K562 (cell line): Measurements from ENCODE around the gene KCNE1. TPM values are rescaled to one million over a fixed set of nuclear protein-coding genes. Genes with fewer than 3 reads are reported as not detected.

Experiments used
- ATAC-seq: fragments of 200-7000 bp; cut with Tn5 transposase; 3 replicates; pipeline ENCODE4 v1.9.1; 2020; ENCODE audit warnings: moderate library complexity
- BruUV-seq: library from RNA; stranded (reverse); fragments of 400-500 nt; replicated peaks from 2 replicates; lab custom pipeline; 2021; lab: Mats Ljungman, UMichigan
- CTCF ChIA-PET: fragments of 300-600 bp; formaldehyde crosslinking; extraction: SDS; loops from one replicate; lab custom pipeline; 2021; ENCODE audit warnings: low intra/inter-chr PET ratio; lab: Yijun Ruan, JAX
- POLR2A ChIA-PET: fragments of 300-600, 350-650 bp; sonication (Branson Sonifier 250); formaldehyde crosslinking; extraction: SDS; loops from one replicate; lab custom pipeline; 2021; ENCODE audit warnings: antibody characterized with exemption, inconsistent platforms; lab: Yijun Ruan, JAX
- DNase-seq, 4 experiments: peaks; one replicate each; pipeline versions ENCODE4 v3.0.0 to v3.0.0-alpha.2; 2011 to 2018; ENCODE audit warnings: low spot score in 3 of 4, mixed read lengths in 3 of 4; ENCODE audit errors: extremely low read depth in 1 of 4
- FAIRE-seq: peaks from 2 replicates; lab custom pipeline; 2011; peaks lifted over from hg19 to GRCh38; lab: Jason Lieb, UNC
- H2AFZ ChIP-seq: 2 replicates; pipeline ENCODE4 v1.6.0; 2011; ENCODE audit warnings: low read depth, low read length, control low read depth, inconsistent platforms
- H3K27ac ChIP-seq: fragments of 200-600 bp; 3 replicates; pipeline ENCODE4 v1.8.0; 2011; ENCODE audit warnings: low read depth, mild to moderate bottlenecking, control low read depth, inconsistent platforms, low read length, moderate library complexity, mixed read lengths; ENCODE audit errors: extremely low read depth
- H3K27me3 ChIP-seq, 2 experiments: fragments of 300-600 bp in 1 of 2; 2 replicates in 1 of 2; 3 replicates in 1 of 2; pipeline versions ENCODE4 v1.6.0 to v1.8.0; 2011; ENCODE audit warnings: inconsistent platforms in 2 of 2, low read length in 2 of 2, mild to moderate bottlenecking in 1 of 2, mixed read lengths in 1 of 2, moderate library complexity in 1 of 2; ENCODE audit not compliant: control insufficient read depth in 2 of 2, insufficient read depth in 2 of 2
- H3K36me3 ChIP-seq: fragments of 300-600 bp; 3 replicates; pipeline ENCODE4 v1.8.0; 2011; ENCODE audit warnings: mild to moderate bottlenecking, low read length, inconsistent platforms; ENCODE audit not compliant: control insufficient read depth, insufficient read depth
- H3K4me1 ChIP-seq, 2 experiments: fragments of 200-600 bp in 1 of 2; replicated peaks in 1 of 2; 2 replicates in 1 of 2; 3 replicates in 1 of 2; pipeline versions ENCODE4 v1.5.1 to v1.8.0; 2011; ENCODE audit warnings: inconsistent platforms in 2 of 2, low read length in 2 of 2, mild to moderate bottlenecking in 1 of 2, mixed read lengths in 1 of 2, moderate library complexity in 1 of 2; ENCODE audit not compliant: control insufficient read depth in 2 of 2, insufficient read depth in 2 of 2
- H3K4me2 ChIP-seq: 2 replicates; pipeline ENCODE4 v1.6.1; 2011; ENCODE audit warnings: low read length, control low read depth, inconsistent platforms, mixed read lengths; ENCODE audit not compliant: insufficient read depth
- H3K4me3 ChIP-seq: fragments of 200-600 bp; sonication (generic), shearing (Covaris generic); 2 replicates; pipeline ENCODE4 v1.5.1; 2016; ENCODE audit warnings: control low read depth, inconsistent platforms
- H3K79me2 ChIP-seq: fragments of 200-600 bp; 3 replicates; pipeline ENCODE4 v1.8.0; 2011; ENCODE audit warnings: low read length, inconsistent platforms; ENCODE audit not compliant: control insufficient read depth, insufficient read depth
- H3K9ac ChIP-seq, 2 experiments: 2 replicates each; pipeline versions ENCODE4 v1.6.0 to v1.6.1; 2011; ENCODE audit warnings: low read depth in 2 of 2, low read length in 2 of 2, control low read depth in 1 of 2, inconsistent platforms in 1 of 2, mild to moderate bottlenecking in 1 of 2, mixed read lengths in 1 of 2; ENCODE audit not compliant: insufficient read depth in 1 of 2
- H3K9me1 ChIP-seq: one replicate; pipeline ENCODE4 v1.6.0; 2011; ENCODE audit warnings: inconsistent platforms, mild to moderate bottlenecking, low read length, moderate library complexity; ENCODE audit not compliant: control insufficient read depth, insufficient read depth
- H3K9me3 ChIP-seq: replicated peaks from 2 replicates; pipeline ENCODE4 v1.5.1; 2011; ENCODE audit warnings: low read depth, low read length, inconsistent platforms; ENCODE audit not compliant: control insufficient read depth, insufficient read depth
- H4K20me1 ChIP-seq: replicated peaks from 2 replicates; pipeline ENCODE4 v1.6.1; 2011; ENCODE audit warnings: low read length, inconsistent platforms, mixed read lengths; ENCODE audit not compliant: control insufficient read depth, insufficient read depth
- SMC3 ChIP-seq: conservative IDR thresholded peaks from 2 replicates; pipeline ENCODE4 v1.6.1; 2011; ENCODE audit warnings: low read depth, low read length, improper control_type of control experiment; ENCODE audit not compliant: insufficient read depth
- ZNF766 ChIP-seq: fragments of 200-800 bp; sonication (Bioruptor generic); conservative IDR thresholded peaks from 2 replicates; pipeline ENCODE4 v1.6.1; 2016; ENCODE audit warnings: missing genetic modification characterization, missing compliant biosample characterization
- WGBS: fragments of 100-300 bp; shearing (Covaris generic); methylation state at CpG from one replicate; pipeline ENCODE4 v1.1.6; 2016; ENCODE audit warnings: low coverage, mixed read lengths; ENCODE audit not compliant: insufficient coverage; ENCODE audit errors: missing lambda C conversion rate; 5-methylcytosine and 5-hydroxymethylcytosine counted together
- in situ Hi-C: fragments of 300-500 bp; cut with MboI; formaldehyde crosslinking; loops from 4 replicates; pipeline ENCODE4 v1.15.0; 2018; ENCODE audit warnings: inconsistent platforms, mixed read lengths
- intact Hi-C: fragments of 100-400 bp; cut with micrococcal nuclease; formaldehyde crosslinking; loops from 2 replicates; pipeline ENCODE4 v1.14.2; 2022
- polyA plus RNA-seq, 8 experiments: library from polyadenylated mRNA; depleted of rRNA in 4 of 8; stranded (reverse) in 5 of 8; unstranded in 3 of 8; fragments of >200 nt; fragmentation: Nextera tagmentation in 2 of 8; fragmentation: Illumina TruSeq in 1 of 8; extraction: Ambion mirVana in 2 of 8; extraction: Trizol in 1 of 8; gene quantifications; 2 replicates each; pipeline versions ENCODE4 v1.2.1 to v1.2.3, GENCODE V29; 2011 to 2014; ENCODE audit warnings: inconsistent platforms in 1 of 8, missing spikeins in 1 of 8
- total RNA-seq, 7 experiments: library from RNA; depleted of rRNA in 6 of 7; stranded (reverse); fragments of >200 nt in 6 of 7; fragmentation: Illumina TruSeq in 2 of 7; extraction: Trizol in 2 of 7; gene quantifications; 2 replicates each; pipeline versions ENCODE4 v1.2.1 to v1.2.3, GENCODE V29; 2011 to 2021; ENCODE audit warnings: low replicate concordance in 1 of 7
- TF ChIP-seq, protein P1 (sequence below): fragments of 250-450 bp; sonication (Bioruptor Pico); IDR thresholded peaks from 2 replicates; pipeline ENCODE4 v1.9.0; 2021; ENCODE audit warnings: mild to moderate bottlenecking, inconsistent platforms
- TF ChIP-seq, protein P2 (sequence below): fragments of 200-400 bp; formaldehyde crosslinking; IDR thresholded peaks from 2 replicates; pipeline ENCODE4 v1.6.1; 2017; ENCODE audit warnings: mild to moderate bottlenecking, low read depth, low read length, moderate library complexity

The KCNE1 gene
- total and polyA plus RNA-seq, 9 of the 15 experiments (the other 6 are each of a cell fraction or from before 2014, with no cell fraction given) = 0.05 to 0.22 (median 0.11) TPM; not detected in 3

DNA sequence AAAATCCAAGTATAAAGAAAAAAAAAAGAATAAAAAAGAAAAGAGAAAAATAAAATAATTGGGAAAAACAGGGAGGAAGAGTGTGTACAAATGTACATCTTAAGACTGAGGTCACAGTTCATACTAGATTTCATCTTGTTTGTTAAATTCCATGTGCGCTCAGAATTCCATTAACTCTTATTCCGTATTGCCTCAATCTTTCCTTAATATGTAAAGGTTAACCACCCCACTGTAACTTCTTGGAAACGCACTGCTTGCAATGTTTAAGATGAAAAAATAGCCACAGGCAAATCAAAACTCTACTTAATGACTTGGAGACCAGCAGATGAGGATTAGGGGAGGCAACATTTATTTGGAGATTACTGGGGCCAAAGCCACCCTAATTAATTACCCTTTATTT lies 23.9 kb upstream of the KCNE1 start:
- Histone ChIP-seq H3K9me1 (no peaks in the 10 kb centered on the region), H2AFZ (no peak overlapping the region), H3K4me3 (no peak overlapping the region), H3K4me1 (no peaks in the 10 kb centered on the region; a peak in 1 of 5 replicates), H3K4me2 (no peak overlapping the region), H3K27ac (no peak overlapping the region), H3K27me3 (peaks cover 0 to 12% of the 10 kb centered on the region in 2 experiments; a peak in 2 of 5 replicates), H3K79me2 (no peaks in the 10 kb centered on the region), H3K36me3 (no peaks in the 10 kb centered on the region), H4K20me1 (no peaks in the 10 kb centered on the region), H3K9ac (no peak overlapping the region), H3K9me3 (no peaks in the 10 kb centered on the region)
- POLR2A ChIA-PET = no interaction called here
- ATAC-seq (no peak), DNase-seq (no peak), FAIRE-seq (no peak)
- WGBS = 30% methylated on average over 3 of the region's 3 CpGs
- intact Hi-C loops = no loop called here
- TF ChIP-seq ZNF766 (CRISPR knock-in tag) = no peak
- TF ChIP-seq, protein P1, sequence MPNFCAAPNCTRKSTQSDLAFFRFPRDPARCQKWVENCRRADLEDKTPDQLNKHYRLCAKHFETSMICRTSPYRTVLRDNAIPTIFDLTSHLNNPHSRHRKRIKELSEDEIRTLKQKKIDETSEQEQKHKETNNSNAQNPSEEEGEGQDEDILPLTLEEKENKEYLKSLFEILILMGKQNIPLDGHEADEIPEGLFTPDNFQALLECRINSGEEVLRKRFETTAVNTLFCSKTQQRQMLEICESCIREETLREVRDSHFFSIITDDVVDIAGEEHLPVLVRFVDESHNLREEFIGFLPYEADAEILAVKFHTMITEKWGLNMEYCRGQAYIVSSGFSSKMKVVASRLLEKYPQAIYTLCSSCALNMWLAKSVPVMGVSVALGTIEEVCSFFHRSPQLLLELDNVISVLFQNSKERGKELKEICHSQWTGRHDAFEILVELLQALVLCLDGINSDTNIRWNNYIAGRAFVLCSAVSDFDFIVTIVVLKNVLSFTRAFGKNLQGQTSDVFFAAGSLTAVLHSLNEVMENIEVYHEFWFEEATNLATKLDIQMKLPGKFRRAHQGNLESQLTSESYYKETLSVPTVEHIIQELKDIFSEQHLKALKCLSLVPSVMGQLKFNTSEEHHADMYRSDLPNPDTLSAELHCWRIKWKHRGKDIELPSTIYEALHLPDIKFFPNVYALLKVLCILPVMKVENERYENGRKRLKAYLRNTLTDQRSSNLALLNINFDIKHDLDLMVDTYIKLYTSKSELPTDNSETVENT (CRISPR knock-in tag) = no peak
- TF ChIP-seq, protein P2, sequence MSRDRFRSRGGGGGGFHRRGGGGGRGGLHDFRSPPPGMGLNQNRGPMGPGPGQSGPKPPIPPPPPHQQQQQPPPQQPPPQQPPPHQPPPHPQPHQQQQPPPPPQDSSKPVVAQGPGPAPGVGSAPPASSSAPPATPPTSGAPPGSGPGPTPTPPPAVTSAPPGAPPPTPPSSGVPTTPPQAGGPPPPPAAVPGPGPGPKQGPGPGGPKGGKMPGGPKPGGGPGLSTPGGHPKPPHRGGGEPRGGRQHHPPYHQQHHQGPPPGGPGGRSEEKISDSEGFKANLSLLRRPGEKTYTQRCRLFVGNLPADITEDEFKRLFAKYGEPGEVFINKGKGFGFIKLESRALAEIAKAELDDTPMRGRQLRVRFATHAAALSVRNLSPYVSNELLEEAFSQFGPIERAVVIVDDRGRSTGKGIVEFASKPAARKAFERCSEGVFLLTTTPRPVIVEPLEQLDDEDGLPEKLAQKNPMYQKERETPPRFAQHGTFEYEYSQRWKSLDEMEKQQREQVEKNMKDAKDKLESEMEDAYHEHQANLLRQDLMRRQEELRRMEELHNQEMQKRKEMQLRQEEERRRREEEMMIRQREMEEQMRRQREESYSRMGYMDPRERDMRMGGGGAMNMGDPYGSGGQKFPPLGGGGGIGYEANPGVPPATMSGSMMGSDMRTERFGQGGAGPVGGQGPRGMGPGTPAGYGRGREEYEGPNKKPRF = no peak
- no peak for TF ChIP-seq SMC3
- CTCF ChIA-PET = no interaction called here
- in situ Hi-C loops = no loop called here
- BruUV-seq = no TSS peak
